SK-N-SH treated with all-trans-retinoic acid at 6 μM for 48 hours (cell line): ENCODE measurements around the gene TTC16.

Source experiments
- ARNTL ChIP-seq: fragments of 450-650 bp; formaldehyde crosslinking; IDR thresholded peaks from 2 replicates; pipeline ENCODE4 v1.5.0; 2020; ENCODE audit warnings: low read depth, mild to moderate bottlenecking, moderate library complexity, borderline replicate concordance
- ESRRG ChIP-seq: fragments of 250-450 bp; sonication (Bioruptor Pico); IDR thresholded peaks from 2 replicates; pipeline ENCODE4 v1.6.1; 2021; ENCODE audit warnings: mild to moderate bottlenecking
- GLIS3 ChIP-seq: fragments of 250-450 bp; sonication (Bioruptor Pico); IDR thresholded peaks from 2 replicates; pipeline ENCODE4 v1.5.0; 2020; ENCODE audit warnings: mild to moderate bottlenecking, moderate library complexity
- PATZ1 ChIP-seq: fragments of 250-450 bp; sonication (Bioruptor Pico); IDR thresholded peaks from 2 replicates; pipeline ENCODE4 v1.8.0; 2020; ENCODE audit warnings: mild to moderate bottlenecking, moderate library complexity, borderline replicate concordance
- PPARA ChIP-seq: fragments of 250-450 bp; sonication (Bioruptor Pico); IDR thresholded peaks from 2 replicates; pipeline ENCODE4 v1.5.0; 2020; ENCODE audit warnings: mild to moderate bottlenecking, borderline replicate concordance
- TCF4 ChIP-seq: fragments of 250-450 bp; sonication (Bioruptor Pico); IDR thresholded peaks from 2 replicates; pipeline ENCODE4 v1.8.0; 2021; ENCODE audit warnings: mild to moderate bottlenecking, moderate library complexity, borderline replicate concordance
- ZNF565 ChIP-seq: fragments of 450-650 bp; formaldehyde crosslinking; conservative IDR thresholded peaks from 2 replicates; pipeline ENCODE4 v1.5.0; 2020; ENCODE audit warnings: low read depth, mild to moderate bottlenecking, moderate library complexity

GRCh38 chr9:127703289-127703946 lies 12.5 kb upstream of the TTC16 start:
- TF ChIP-seq TCF4 (CRISPR knock-in tag) (no peak), ESRRG (CRISPR knock-in tag) (no peak), PATZ1 (CRISPR knock-in tag) (no peak), ZNF565 (no peak), GLIS3 (CRISPR knock-in tag) (no peak), ARNTL (CRISPR knock-in tag) (no peak), PPARA (CRISPR knock-in tag) (no peak)
